Measurements from ENCODE around the gene TACC3. TPM values are rescaled to one million over a fixed set of nuclear protein-coding genes. Genes with fewer than 3 reads are reported as not detected.

TACC3 gene
- total and polyA plus RNA-seq, 7 donors: 4.3 to 55.9 (median 7.5) TPM

GRCh38 chr4:1763550-1764080 lies 42.3 kb downstream of the TACC3 start:
- H3K27ac ChIP-seq: peak overlapping the region in 2 of 4 donors; percentile 28 to 41
- H3K27me3 ChIP-seq: peaks cover 14 to 31% (median 16%) of the 10 kb centered on the region in 3 donors

GRCh38 chr4:1764670-1765069 lies 43.3 kb downstream of the TACC3 start:
- peaks cover 16 to 41% (median 27%) of the 10 kb centered on the region in 3 donors for H3K27me3 ChIP-seq
- no peak overlapping the region for H3K4me3 ChIP-seq
- H3K36me3 ChIP-seq: no peaks in the 10 kb centered on the region
- peaks cover 4 to 24% (median 22%) of the 10 kb centered on the region in 4 donors for H3K4me1 ChIP-seq
- TF ChIP-seq POLR2AphosphoS5 (IDR thresholded peaks at IDR 0.05) (no peak), CTCF (IDR thresholded peaks at IDR 0.05) (no peak), EP300 (IDR thresholded peaks at IDR 0.05) (no peak), POLR2A (IDR thresholded peaks at IDR 0.05) (no peak)
- intact Hi-C loops (cut with DNase I): no loop called here
- no peak overlapping the region for H3K27ac ChIP-seq
- 86 to 90% methylated on average over 9 of the region's 9 CpGs for WGBS, 2 donors
- no peaks in the 10 kb centered on the region for H3K9me3 ChIP-seq
- DNase-seq: no peak

More at GRCh38 chr4:1763550-1764080, 42.3 kb downstream of the TACC3 start:
- no peaks in the 10 kb centered on the region for H3K9me3 ChIP-seq
- intact Hi-C loops (cut with DNase I): no loop called here
- no peak for DNase-seq
- WGBS, 2 donors: 3 to 16% methylated on average over 36 of the region's 36 CpGs
- no peaks in the 10 kb centered on the region for H3K36me3 ChIP-seq
- peaks cover 4 to 24% (median 22%) of the 10 kb centered on the region in 4 donors for H3K4me1 ChIP-seq
- TF ChIP-seq EP300 (IDR thresholded peaks at IDR 0.05): no peak
- TF ChIP-seq CTCF (IDR thresholded peaks at IDR 0.05): peak in 1 of 4 experiments; percentile 16
- no peak for TF ChIP-seq POLR2A (IDR thresholded peaks at IDR 0.05)
- H3K4me3 ChIP-seq: peak overlapping the region; percentile 12 to 42 (median 30)

- DNase-seq: no peak
- Histone ChIP-seq H3K36me3 (no peaks in the 10 kb centered on the region), H3K4me3 (no peak overlapping the region), H3K4me1 (peaks cover 4 to 24% (median 22%) of the 10 kb centered on the region in 4 donors), H3K9me3 (no peaks in the 10 kb centered on the region), H3K27me3 (peaks cover 23 to 50% (median 36%) of the 10 kb centered on the region in 3 donors), H3K27ac (no peak overlapping the region)
- no peak for TF ChIP-seq CTCF (IDR thresholded peaks at IDR 0.05)
- TF ChIP-seq POLR2AphosphoS5 (IDR thresholded peaks at IDR 0.05): no peak
- TF ChIP-seq POLR2A (IDR thresholded peaks at IDR 0.05): no peak
- TF ChIP-seq EP300 (IDR thresholded peaks at IDR 0.05): no peak
- intact Hi-C loops (cut with DNase I): no loop called here
- 59 to 79% methylated on average over 10 of the region's 10 CpGs for WGBS, 2 donors
Observed at GRCh38 chr4:1765409-1766072, 44.2 kb downstream of the TACC3 start.

- Histone ChIP-seq H3K27me3 (peaks cover 23 to 58% (median 44%) of the 10 kb centered on the region in 3 donors), H3K4me3 (peak overlapping the region in 2 of 4 donors; percentile 42 to 46), H3K9me3 (no peaks in the 10 kb centered on the region), H3K36me3 (no peaks in the 10 kb centered on the region), H3K27ac (no peak overlapping the region), H3K4me1 (peaks cover 4 to 24% (median 22%) of the 10 kb centered on the region in 4 donors)
- intact Hi-C loops (cut with DNase I): no loop called here
- DNase-seq: no peak
- WGBS, 2 donors: 22 to 50% methylated on average over 41 of the region's 41 CpGs
- TF ChIP-seq POLR2A (IDR thresholded peaks at IDR 0.05) (no peak), POLR2AphosphoS5 (IDR thresholded peaks at IDR 0.05) (no peak), CTCF (IDR thresholded peaks at IDR 0.05) (no peak), EP300 (IDR thresholded peaks at IDR 0.05) (no peak)
Observed at GRCh38 chr4:1766106-1767060, 45.1 kb downstream of the TACC3 start.
